Fibroblast of lung (primary cell): ENCODE results near the gene MCF2L2. TPM values are rescaled to one million over a fixed set of nuclear protein-coding genes. Genes with fewer than 3 reads are reported as not detected.

Experiments
- DNase-seq, 2 donors: peaks; one replicate each; pipeline versions ENCODE4 v3.0.0 to v3.0.0-alpha.2; 2010; ENCODE audit warnings: low read depth in 2 of 2
- H2AFZ ChIP-seq: 2 replicates; pipeline ENCODE4 v1.5.1; 2012; ENCODE audit warnings: low read length, control low read depth, inconsistent platforms
- H3K27ac ChIP-seq: 2 replicates; pipeline ENCODE4 v1.5.1; 2011; ENCODE audit warnings: low read length, control low read depth; ENCODE audit not compliant: insufficient read depth
- H3K27me3 ChIP-seq: 2 replicates; pipeline ENCODE4 v1.5.1; 2011; ENCODE audit warnings: mild to moderate bottlenecking, low read length; ENCODE audit not compliant: control insufficient read depth, insufficient read depth
- H3K36me3 ChIP-seq: 2 replicates; pipeline ENCODE4 v1.5.1; 2011; ENCODE audit warnings: low read length; ENCODE audit not compliant: control insufficient read depth, insufficient read depth
- H3K4me1 ChIP-seq: 2 replicates; pipeline ENCODE4 v1.5.1; 2011; ENCODE audit warnings: low read length; ENCODE audit not compliant: control insufficient read depth, insufficient read depth; ENCODE audit errors: extremely low read depth
- H3K4me2 ChIP-seq: 2 replicates; pipeline ENCODE4 v1.5.1; 2011; ENCODE audit warnings: low read length, control low read depth; ENCODE audit not compliant: insufficient read depth; ENCODE audit errors: extremely low read depth
- H3K4me3 ChIP-seq, 4 experiments: fragments of 200-600 bp in 1 of 4; sonication (generic) in 1 of 4; replicated peaks in 1 of 4; 2 replicates each; pipeline ENCODE4 v1.5.1; 2011 to 2016; ENCODE audit warnings: low read length in 4 of 4, low read depth in 3 of 4, mild to moderate bottlenecking in 3 of 4, control low read depth in 2 of 4, inconsistent platforms in 1 of 4, mixed read lengths in 1 of 4; ENCODE audit not compliant: insufficient read depth in 1 of 4; ENCODE audit errors: control extremely low read depth in 1 of 4
- H3K79me2 ChIP-seq: 2 replicates; pipeline ENCODE4 v1.5.1; 2012; ENCODE audit warnings: mild to moderate bottlenecking, low read length, inconsistent platforms; ENCODE audit not compliant: control insufficient read depth, insufficient read depth
- H3K9ac ChIP-seq: 2 replicates; pipeline ENCODE4 v1.5.1; 2011; ENCODE audit warnings: mild to moderate bottlenecking, low read length, control low read depth; ENCODE audit not compliant: insufficient read depth
- H3K9me3 ChIP-seq: 2 replicates; pipeline ENCODE4 v1.5.1; 2012; ENCODE audit warnings: low read depth, low read length; ENCODE audit not compliant: control insufficient read depth, insufficient read depth
- H4K20me1 ChIP-seq: 2 replicates; pipeline ENCODE4 v1.5.1; 2011; ENCODE audit warnings: low read length; ENCODE audit not compliant: control insufficient read depth, insufficient read depth; ENCODE audit errors: extremely low read depth
- EZH2 ChIP-seq: IDR thresholded peaks from 2 replicates; pipeline ENCODE4 v1.5.1; 2012; ENCODE audit warnings: low read length, control low read depth, mild to moderate bottlenecking; ENCODE audit errors: missing control alignments
- polyA plus RNA-seq, 2 donors: library from polyadenylated mRNA; depleted of rRNA in 1 of 2; stranded (reverse) in 1 of 2; unstranded in 1 of 2; fragments of >200 nt; gene quantifications; 2 replicates each; pipeline ENCODE4 v1.2.1, GENCODE V29; 2011 to 2012; ENCODE audit warnings: missing spikeins in 1 of 2
- total RNA-seq: library from RNA; depleted of rRNA; stranded (reverse); fragments of >200 nt; gene quantifications from 2 replicates; pipeline ENCODE4 v1.2.1, GENCODE V29; 2014
- TF ChIP-seq, protein P1 (sequence below), 2 donors: IDR thresholded peaks in 1 of 2; conservative IDR thresholded peaks in 1 of 2; 1 replicate in 1 of 2; 2 replicates in 1 of 2; pipeline ENCODE4 v1.5.1; 2011 to 2012; ENCODE audit warnings: low read length in 2 of 2, control low read depth in 1 of 2, inconsistent platforms in 1 of 2, low read depth in 1 of 2, mild to moderate bottlenecking in 1 of 2

The MCF2L2 gene
- total and polyA plus RNA-seq, 2 donors (not counting 1 experiment from before 2014, with no cell fraction given): under 0.01 to 0.08 TPM

DNA sequence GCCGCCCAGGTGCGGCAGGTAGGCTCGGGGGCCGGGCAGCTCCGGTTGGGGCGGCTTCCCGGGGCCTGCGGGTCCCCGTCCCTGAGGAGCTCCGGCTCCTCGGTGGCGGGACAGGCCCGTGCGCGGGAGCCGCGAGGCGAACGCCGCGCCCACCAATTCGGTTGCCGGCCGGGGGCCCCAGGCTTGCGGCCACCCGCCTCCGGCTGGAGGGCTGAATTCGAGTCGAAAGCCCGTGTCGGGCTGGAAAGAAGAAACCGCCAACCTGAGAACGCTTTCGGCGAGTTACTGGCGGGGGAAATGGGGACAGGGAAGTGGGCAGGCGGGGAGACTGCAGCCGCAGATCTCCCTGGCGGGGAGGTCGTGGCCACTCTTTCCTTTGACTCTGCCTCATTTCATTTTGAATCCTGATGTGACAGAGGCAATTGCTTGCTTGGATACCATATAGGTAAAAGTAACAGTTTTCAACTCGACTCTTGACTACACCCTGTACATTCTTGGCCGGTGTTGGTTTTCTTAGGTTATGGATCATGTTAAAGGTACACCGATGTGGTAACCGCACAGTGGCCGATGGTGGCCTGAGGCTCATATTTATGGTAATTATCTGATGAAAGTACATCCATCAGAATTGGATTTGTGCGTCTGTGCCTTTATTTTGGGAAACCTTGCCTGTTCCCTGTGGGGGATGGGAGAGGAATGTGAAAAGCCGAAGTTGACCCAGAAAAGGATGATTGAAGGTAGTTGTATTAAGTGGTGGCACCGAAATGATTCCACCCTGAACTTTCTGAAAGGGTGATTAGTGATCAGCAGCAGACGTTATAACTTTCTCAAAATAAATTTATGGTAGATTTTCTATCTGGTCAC, 173.7 kb downstream of the MCF2L2 start:
- peak overlapping the region; percentile 28 to 82 (median 64) for H3K4me3 ChIP-seq
- H3K9me3 ChIP-seq: no peaks in the 10 kb centered on the region
- H3K9ac ChIP-seq: peak overlapping the region; percentile 59
- DNase-seq: peak in 1 of 2 donors; percentile 22
- peak overlapping the region; percentile 55 for H3K4me2 ChIP-seq
- no peaks in the 10 kb centered on the region for H3K36me3 ChIP-seq
- H3K79me2 ChIP-seq: no peaks in the 10 kb centered on the region
- H3K27ac ChIP-seq: no peak overlapping the region
- H3K4me1 ChIP-seq: no peaks in the 10 kb centered on the region
- no peak overlapping the region for H2AFZ ChIP-seq
- H4K20me1 ChIP-seq: no peaks in the 10 kb centered on the region
- TF ChIP-seq, protein P1, sequence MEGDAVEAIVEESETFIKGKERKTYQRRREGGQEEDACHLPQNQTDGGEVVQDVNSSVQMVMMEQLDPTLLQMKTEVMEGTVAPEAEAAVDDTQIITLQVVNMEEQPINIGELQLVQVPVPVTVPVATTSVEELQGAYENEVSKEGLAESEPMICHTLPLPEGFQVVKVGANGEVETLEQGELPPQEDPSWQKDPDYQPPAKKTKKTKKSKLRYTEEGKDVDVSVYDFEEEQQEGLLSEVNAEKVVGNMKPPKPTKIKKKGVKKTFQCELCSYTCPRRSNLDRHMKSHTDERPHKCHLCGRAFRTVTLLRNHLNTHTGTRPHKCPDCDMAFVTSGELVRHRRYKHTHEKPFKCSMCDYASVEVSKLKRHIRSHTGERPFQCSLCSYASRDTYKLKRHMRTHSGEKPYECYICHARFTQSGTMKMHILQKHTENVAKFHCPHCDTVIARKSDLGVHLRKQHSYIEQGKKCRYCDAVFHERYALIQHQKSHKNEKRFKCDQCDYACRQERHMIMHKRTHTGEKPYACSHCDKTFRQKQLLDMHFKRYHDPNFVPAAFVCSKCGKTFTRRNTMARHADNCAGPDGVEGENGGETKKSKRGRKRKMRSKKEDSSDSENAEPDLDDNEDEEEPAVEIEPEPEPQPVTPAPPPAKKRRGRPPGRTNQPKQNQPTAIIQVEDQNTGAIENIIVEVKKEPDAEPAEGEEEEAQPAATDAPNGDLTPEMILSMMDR (conservative IDR thresholded peaks at IDR 0.05 in 1 of 2, IDR thresholded peaks at IDR 0.05 in 1 of 2; ENCODE audit: low read depth in 1 of 2, low read length in 2 of 2): no peak
- TF ChIP-seq EZH2: no peak
- peaks cover 4% of the 10 kb centered on the region for H3K27me3 ChIP-seq

DNA sequence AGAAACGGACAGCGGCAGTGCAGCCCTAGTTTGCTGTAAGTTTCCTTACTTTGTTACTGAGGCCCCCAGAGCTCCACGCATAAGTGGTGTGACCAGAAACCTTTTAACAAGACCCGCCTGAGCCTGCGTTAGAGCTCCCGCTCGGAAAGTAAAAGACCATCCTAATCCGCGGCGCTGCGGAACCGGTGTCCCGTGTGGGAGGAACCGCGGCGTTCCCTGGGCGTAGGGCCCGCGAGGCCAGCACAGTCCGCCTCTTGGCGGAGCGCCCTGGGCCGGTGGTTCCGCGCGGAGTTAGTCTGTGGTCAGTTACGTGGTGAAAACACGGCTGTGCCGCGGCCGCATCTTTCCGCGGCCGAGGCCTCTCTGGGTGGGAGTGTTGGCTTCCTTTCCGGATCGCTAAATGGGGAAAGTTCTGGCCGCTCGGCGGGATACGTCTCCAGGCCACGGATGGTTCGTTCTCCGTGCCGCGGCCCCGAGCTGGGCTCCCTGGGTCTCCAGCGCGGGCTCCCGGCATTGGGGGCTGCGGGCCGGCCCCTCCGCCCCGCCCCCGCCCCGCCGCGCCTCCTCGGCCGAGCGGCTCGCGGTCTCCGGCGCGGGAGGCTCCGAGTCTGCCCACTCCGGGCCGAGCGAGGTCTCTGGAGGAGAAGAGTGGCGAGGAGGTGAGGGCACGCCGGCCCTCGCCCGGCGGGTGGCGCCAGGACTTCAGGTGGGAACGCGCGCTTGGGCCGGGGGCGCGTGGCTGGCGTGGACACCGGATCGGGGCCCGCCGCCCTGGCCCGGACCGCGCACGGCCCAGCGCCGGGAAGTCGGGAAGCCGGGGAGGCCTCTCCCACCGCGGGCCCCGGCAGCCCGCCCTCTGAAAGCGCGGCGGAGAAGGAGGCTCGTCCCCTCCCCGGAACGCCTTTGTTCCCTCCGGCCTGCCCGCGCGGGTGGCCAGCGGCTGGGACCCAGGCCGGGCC, 174.6 kb downstream of the MCF2L2 start:
- no peaks in the 10 kb centered on the region for H3K79me2 ChIP-seq
- peak overlapping the region; percentile 55 for H3K4me2 ChIP-seq
- peak overlapping the region; percentile 75 for H2AFZ ChIP-seq
- H3K27ac ChIP-seq: no peak overlapping the region
- H3K36me3 ChIP-seq: no peaks in the 10 kb centered on the region
- no peaks in the 10 kb centered on the region for H3K4me1 ChIP-seq
- peak; percentile 60 to 81 for DNase-seq
- H3K4me3 ChIP-seq: peak overlapping the region; percentile 60 to 82 (median 68)
- TF ChIP-seq, protein P1 (conservative IDR thresholded peaks at IDR 0.05 in 1 of 2, IDR thresholded peaks at IDR 0.05 in 1 of 2; ENCODE audit: low read depth in 1 of 2, low read length in 2 of 2): no peak
- peak; percentile 38 for TF ChIP-seq EZH2
- H3K9ac ChIP-seq: peak overlapping the region; percentile 59
- H3K27me3 ChIP-seq: peaks cover 4% of the 10 kb centered on the region
- no peaks in the 10 kb centered on the region for H3K9me3 ChIP-seq
- H4K20me1 ChIP-seq: no peaks in the 10 kb centered on the region
